NCI-H2196 (cell line): Measurements from ENCODE around the gene RTN4IP1.
"Not testable (repeated sequence)": the region's sequence is repeated elsewhere in the genome, so short reads cannot be mapped to it uniquely, and the experiment has no call there.

ENCODE experiments used
- DNase-seq: peaks from one replicate; lab custom pipeline; 2025; ENCODE audit not compliant: unreplicated experiment; lab: John Stamatoyannopoulos, UW

Gene RTN4IP1

GRCh38 chr6:106548926-106549455 lies 80.3 kb downstream of the RTN4IP1 start:
- not testable (repeated sequence) for DNase-seq

- no peak for DNase-seq
Measured at GRCh38 chr6:106547601-106548453, 81.5 kb downstream of the RTN4IP1 start.

- DNase-seq = no peak
Measured at GRCh38 chr6:106546691-106547414, 82.4 kb downstream of the RTN4IP1 start.

GRCh38 chr6:106546261-106546690 lies 83.0 kb downstream of the RTN4IP1 start:
- no peak for DNase-seq

- DNase-seq = no peak
Measured at GRCh38 chr6:106540907-106541306, 88.4 kb downstream of the RTN4IP1 start.

GRCh38 chr6:106540432-106540831 lies 88.9 kb downstream of the RTN4IP1 start:
- no peak for DNase-seq

DNA sequence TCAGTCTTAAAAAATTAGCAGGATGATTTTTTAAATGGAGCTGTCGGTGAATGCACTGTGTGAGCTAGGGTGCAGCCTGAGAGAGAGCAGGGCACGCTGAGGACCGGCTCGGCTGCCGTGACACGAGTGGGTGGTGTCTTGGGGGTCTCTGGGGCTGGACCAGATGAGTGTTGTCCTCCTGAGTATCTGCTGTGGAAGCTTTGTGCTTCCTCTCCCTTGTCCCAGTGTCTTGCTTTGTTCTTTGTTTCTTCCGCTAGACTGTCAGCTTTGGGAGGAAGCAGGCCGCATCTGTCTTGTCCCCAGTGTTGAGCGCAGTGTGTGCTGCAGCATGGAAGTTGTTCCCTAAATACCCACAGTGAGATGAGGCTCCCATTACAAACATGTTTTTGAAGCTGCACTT lies 89.4 kb downstream of the RTN4IP1 start:
- DNase-seq = no peak

DNA sequence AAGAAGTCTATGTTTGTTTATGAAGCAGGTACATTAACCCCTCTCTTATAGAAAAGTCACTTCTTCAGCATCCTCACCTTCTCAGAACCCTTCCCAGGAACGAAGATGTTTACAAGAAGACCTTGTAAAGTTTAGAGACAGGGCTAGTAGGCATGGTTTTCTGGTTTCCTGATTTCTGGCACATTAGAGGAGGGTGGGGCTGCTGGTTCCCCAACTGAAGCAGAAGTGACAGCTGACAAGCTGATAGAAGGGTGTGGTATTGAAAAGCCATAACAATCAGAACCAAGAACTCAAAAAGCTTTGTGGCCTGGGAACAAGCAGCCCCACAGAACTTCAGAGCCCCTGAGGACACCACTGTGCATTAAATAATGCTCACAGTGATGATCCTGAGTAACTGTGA lies 91.2 kb downstream of the RTN4IP1 start:
- DNase-seq = no peak

GRCh38 chr6:106537662-106538061 lies 91.6 kb downstream of the RTN4IP1 start:
- DNase-seq = no peak

- DNase-seq = no peak
Measured at GRCh38 chr6:106536851-106537250, 92.4 kb downstream of the RTN4IP1 start.

DNA sequence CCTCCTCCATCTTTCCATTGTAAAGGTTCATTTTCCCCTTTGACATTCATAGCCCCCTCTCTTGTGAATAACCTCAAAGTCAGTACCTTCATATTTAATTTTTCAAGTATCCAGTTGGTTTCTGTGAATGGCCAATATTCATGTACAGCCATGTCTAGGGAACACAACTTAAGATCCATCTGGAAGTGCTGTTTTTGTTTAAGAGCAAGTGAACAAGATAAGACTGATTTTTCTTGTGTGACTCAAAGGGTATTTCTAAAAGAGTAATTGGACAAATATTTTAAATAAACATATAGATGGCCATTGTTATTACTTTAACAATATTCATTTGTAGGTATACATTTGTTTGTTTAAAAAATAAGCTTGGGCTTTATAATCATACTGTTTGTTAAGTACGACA lies 92.9 kb downstream of the RTN4IP1 start:
- DNase-seq = no peak

DNA sequence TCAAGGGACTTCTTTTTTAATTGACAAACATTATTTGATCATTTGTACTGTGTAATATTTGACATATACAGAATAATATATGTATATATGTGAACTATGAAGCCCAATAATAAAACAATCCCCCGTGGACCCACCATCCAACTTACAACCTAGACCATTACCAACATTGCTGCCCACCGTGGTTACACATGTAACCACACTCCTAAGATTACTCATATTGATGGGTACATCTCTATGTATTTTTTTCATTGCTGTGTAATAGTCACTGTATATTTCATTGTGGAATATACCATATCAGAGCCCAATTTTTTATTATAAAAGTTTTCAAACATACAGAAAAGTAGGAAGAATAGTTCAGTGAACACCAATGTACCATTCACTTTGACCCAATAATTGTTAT lies 94.3 kb downstream of the RTN4IP1 start:
- no peak for DNase-seq

- no peak for DNase-seq
Measured at GRCh38 chr6:106534564-106534982, 94.7 kb downstream of the RTN4IP1 start.

DNA sequence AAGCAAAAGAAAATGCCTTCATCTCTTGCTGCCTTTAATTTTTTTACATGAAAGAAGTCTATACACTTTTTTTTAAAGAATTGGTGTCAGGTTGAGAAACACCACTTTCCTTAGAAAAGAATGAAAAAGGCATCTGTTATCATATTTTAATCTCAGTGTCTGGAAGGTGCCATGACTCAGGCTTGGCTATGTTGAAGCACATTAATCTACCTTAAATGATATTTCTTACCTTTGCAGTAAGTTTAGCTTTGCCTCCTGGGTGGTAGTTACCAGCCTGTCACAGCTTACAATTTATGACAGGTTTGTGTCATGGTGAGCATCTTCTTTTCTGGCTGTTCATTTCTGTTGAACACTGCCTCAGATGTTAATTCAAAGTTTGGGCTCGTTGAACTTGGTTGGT lies 95.3 kb downstream of the RTN4IP1 start:
- DNase-seq = no peak

GRCh38 chr6:106533054-106533453 lies 96.2 kb downstream of the RTN4IP1 start:
- DNase-seq = no peak

- no peak for DNase-seq
Measured at GRCh38 chr6:106530502-106530901, 98.8 kb downstream of the RTN4IP1 start.

DNA sequence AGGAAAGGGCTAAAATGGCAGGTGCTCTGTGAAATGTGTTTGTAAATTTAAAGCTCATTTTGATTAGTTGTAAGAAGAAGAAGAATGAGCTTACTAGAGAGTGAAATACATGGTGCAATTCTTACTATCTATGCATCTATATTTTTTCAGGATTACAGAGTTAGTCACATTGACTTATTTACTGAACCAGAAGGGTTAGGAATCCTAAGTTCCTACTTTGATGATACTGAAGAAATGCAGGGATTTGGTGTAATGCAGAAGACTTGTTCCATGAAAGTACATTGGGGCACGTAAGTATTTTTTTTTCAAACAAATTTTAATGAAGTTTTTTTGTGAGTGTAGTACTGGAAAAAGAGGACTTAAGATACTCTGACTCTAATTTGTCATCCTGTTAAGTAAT lies 99.3 kb downstream of the RTN4IP1 start:
- DNase-seq = no peak

- DNase-seq = no peak
Measured at GRCh38 chr6:106529438-106529837, 99.9 kb downstream of the RTN4IP1 start.

GRCh38 chr6:106528521-106528920 lies 100.8 kb downstream of the RTN4IP1 start:
- no peak for DNase-seq

DNA sequence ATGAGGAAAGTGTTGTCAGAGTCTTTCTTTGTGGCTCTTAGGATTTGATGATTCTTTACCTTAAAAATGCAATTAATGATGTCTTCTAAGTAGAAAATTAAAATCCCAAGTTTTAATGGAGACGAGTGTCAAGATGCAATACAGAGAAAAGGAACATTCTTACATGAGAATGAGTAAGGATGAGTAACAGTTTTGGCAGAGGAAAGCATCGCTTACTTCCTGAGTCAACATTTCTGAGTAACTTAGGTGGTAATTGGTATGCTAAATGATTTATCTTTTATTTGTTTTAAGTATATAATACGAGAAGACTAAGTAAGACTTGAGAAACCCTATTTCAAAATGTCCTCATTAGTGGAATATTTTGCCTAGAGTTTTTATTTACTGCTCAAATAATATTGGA lies 101.3 kb downstream of the RTN4IP1 start:
- DNase-seq = no peak

DNA sequence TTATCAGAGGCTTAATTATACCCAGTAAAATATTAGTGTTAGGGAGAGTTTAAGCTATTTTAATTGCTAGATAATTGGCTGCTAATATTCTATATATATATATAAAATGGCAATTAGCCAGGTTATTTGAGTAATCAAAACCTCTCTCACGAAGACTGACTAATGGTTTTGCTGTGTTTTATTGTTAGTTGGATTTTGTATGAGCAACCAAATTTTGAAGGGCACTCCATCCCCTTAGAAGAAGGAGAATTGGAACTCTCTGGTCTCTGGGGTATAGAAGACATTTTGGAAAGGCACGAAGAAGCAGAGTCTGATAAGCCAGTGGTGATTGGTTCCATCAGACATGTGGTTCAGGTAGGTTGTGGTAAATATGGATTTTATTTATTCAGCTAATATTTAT lies 102.2 kb downstream of the RTN4IP1 start:
- no peak for DNase-seq

GRCh38 chr6:106525882-106526275 lies 103.4 kb downstream of the RTN4IP1 start:
- no peak for DNase-seq
